CD1c-positive myeloid dendritic cell (primary cell): Measurements from ENCODE around the gene YTHDC1.

Source experiments
- DNase-seq: peaks from one replicate; pipeline ENCODE4 v3.0.0-alpha.2; 2016; ENCODE audit errors: extremely low spot score

The YTHDC1 gene

GRCh38 chr4:68359508-68359907, 9.6 kb upstream of the YTHDC1 start:
- no peak for DNase-seq

GRCh38 chr4:68358988-68359387, 9.1 kb upstream of the YTHDC1 start:
- no peak for DNase-seq

- DNase-seq, result no peak
These were observed 2.9 kb upstream of the YTHDC1 start for GRCh38 chr4:68352791-68353190.

- DNase-seq, result peak; percentile 69
These were observed 626 bp downstream of the YTHDC1 start for GRCh38 chr4:68349279-68349648.

- no peak for DNase-seq
These were observed 1.3 kb downstream of the YTHDC1 start for GRCh38 chr4:68348577-68348976.

- no peak for DNase-seq
These were observed 2.0 kb downstream of the YTHDC1 start for GRCh38 chr4:68347845-68348244.

- DNase-seq, result no peak
These were observed 3.4 kb downstream of the YTHDC1 start for GRCh38 chr4:68346461-68346860.

- DNase-seq, result no peak
These were observed 5.1 kb downstream of the YTHDC1 start for GRCh38 chr4:68344785-68345184.

- no peak for DNase-seq
These were observed 5.8 kb downstream of the YTHDC1 start for GRCh38 chr4:68344049-68344448.

GRCh38 chr4:68342134-68342533, 7.8 kb downstream of the YTHDC1 start:
- no peak for DNase-seq

GRCh38 chr4:68338625-68339024, 11.3 kb downstream of the YTHDC1 start:
- DNase-seq, result no peak

- DNase-seq, result no peak
These were observed 12.4 kb downstream of the YTHDC1 start for GRCh38 chr4:68337522-68337921.

- DNase-seq, result no peak
These were observed 12.9 kb downstream of the YTHDC1 start for GRCh38 chr4:68337004-68337403.

- DNase-seq, result no peak
These were observed 13.4 kb downstream of the YTHDC1 start for GRCh38 chr4:68336530-68336929.

- no peak for DNase-seq
These were observed 23.7 kb downstream of the YTHDC1 start for GRCh38 chr4:68326141-68326540.

- peak; percentile 28 for DNase-seq
These were observed 25.2 kb downstream of the YTHDC1 start for GRCh38 chr4:68324519-68325262.

- no peak for DNase-seq
These were observed 30.9 kb downstream of the YTHDC1 start for GRCh38 chr4:68319040-68319439.

GRCh38 chr4:68316193-68316969, 33.5 kb downstream of the YTHDC1 start:
- DNase-seq, result no peak

GRCh38 chr4:68310651-68311247, 39.1 kb downstream of the YTHDC1 start:
- DNase-seq, result no peak

- DNase-seq, result no peak
These were observed 45.2 kb downstream of the YTHDC1 start for GRCh38 chr4:68304731-68305130.

- DNase-seq, result no peak
These were observed 50.1 kb downstream of the YTHDC1 start for GRCh38 chr4:68299492-68300457.

GRCh38 chr4:68297137-68297536, 52.8 kb downstream of the YTHDC1 start:
- DNase-seq, result no peak
